Mammary epithelial cell (primary cell): ENCODE data around the gene ANO3.

Experiments
- EZH2 ChIP-seq: IDR thresholded peaks from 2 replicates; pipeline ENCODE4 v1.6.1; 2012; ENCODE audit warnings: low read length, inconsistent platforms, borderline replicate concordance
- TF ChIP-seq, protein P1 (sequence below), 2 donors: IDR thresholded peaks in 1 of 2; conservative IDR thresholded peaks in 1 of 2; 2 replicates each; pipeline ENCODE4 v1.5.1; 2011 to 2012; ENCODE audit warnings: inconsistent platforms in 2 of 2, low read length in 2 of 2, mild to moderate bottlenecking in 2 of 2, control low read depth in 1 of 2, low read depth in 1 of 2; ENCODE audit not compliant: insufficient read depth in 1 of 2; ENCODE audit errors: extremely low read depth in 1 of 2

DNA sequence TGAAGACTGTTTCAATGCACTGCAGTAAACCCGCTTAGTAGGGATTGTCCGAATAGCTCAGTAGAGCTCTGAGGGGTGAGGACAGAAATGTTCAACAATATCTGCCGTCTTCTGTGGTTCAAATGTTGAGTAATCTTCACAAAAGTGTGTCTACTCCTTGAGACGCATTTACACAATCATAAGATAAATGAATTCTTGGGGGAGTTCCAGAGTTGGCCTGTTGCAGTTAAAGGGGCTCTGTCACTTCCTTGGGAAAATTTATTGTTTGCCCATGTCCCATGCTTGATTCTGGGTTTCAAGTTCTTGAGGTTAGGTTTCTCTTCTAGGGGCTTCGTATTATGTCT is 614 bp downstream of the ANO3 start:
- TF ChIP-seq, protein P1, sequence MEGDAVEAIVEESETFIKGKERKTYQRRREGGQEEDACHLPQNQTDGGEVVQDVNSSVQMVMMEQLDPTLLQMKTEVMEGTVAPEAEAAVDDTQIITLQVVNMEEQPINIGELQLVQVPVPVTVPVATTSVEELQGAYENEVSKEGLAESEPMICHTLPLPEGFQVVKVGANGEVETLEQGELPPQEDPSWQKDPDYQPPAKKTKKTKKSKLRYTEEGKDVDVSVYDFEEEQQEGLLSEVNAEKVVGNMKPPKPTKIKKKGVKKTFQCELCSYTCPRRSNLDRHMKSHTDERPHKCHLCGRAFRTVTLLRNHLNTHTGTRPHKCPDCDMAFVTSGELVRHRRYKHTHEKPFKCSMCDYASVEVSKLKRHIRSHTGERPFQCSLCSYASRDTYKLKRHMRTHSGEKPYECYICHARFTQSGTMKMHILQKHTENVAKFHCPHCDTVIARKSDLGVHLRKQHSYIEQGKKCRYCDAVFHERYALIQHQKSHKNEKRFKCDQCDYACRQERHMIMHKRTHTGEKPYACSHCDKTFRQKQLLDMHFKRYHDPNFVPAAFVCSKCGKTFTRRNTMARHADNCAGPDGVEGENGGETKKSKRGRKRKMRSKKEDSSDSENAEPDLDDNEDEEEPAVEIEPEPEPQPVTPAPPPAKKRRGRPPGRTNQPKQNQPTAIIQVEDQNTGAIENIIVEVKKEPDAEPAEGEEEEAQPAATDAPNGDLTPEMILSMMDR (conservative IDR thresholded peaks at IDR 0.05 in 1 of 2, IDR thresholded peaks at IDR 0.05 in 1 of 2; ENCODE audit: extremely low read depth in 1 of 2, insufficient read depth in 1 of 2, low read depth in 1 of 2, low read length in 2 of 2), result no peak
- no peak for TF ChIP-seq EZH2
